ENCODE data around the gene ARHGEF17. TPM values are rescaled to one million over a fixed set of nuclear protein-coding genes. Genes with fewer than 3 reads are reported as not detected.
"Not testable (repeated sequence)": the region's sequence is repeated elsewhere in the genome, so short reads cannot be mapped to it uniquely, and the experiment has no call there.

ARHGEF17 gene, protein sequence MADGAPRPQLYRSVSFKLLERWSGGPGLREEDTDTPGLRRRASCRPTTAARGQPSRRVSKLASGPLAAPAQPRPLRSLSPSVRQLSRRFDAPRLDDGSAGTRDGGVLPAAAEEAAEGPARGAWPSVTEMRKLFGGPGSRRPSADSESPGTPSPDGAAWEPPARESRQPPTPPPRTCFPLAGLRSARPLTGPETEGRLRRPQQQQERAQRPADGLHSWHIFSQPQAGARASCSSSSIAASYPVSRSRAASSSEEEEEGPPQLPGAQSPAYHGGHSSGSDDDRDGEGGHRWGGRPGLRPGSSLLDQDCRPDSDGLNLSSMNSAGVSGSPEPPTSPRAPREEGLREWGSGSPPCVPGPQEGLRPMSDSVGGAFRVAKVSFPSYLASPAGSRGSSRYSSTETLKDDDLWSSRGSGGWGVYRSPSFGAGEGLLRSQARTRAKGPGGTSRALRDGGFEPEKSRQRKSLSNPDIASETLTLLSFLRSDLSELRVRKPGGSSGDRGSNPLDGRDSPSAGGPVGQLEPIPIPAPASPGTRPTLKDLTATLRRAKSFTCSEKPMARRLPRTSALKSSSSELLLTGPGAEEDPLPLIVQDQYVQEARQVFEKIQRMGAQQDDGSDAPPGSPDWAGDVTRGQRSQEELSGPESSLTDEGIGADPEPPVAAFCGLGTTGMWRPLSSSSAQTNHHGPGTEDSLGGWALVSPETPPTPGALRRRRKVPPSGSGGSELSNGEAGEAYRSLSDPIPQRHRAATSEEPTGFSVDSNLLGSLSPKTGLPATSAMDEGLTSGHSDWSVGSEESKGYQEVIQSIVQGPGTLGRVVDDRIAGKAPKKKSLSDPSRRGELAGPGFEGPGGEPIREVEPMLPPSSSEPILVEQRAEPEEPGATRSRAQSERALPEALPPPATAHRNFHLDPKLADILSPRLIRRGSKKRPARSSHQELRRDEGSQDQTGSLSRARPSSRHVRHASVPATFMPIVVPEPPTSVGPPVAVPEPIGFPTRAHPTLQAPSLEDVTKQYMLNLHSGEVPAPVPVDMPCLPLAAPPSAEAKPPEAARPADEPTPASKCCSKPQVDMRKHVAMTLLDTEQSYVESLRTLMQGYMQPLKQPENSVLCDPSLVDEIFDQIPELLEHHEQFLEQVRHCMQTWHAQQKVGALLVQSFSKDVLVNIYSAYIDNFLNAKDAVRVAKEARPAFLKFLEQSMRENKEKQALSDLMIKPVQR (N-terminal part only)
- 6.0 and 17.5 TPM in 2 replicates for total RNA-seq (2014; rRNA removed; shearing (Covaris generic))

DNA sequence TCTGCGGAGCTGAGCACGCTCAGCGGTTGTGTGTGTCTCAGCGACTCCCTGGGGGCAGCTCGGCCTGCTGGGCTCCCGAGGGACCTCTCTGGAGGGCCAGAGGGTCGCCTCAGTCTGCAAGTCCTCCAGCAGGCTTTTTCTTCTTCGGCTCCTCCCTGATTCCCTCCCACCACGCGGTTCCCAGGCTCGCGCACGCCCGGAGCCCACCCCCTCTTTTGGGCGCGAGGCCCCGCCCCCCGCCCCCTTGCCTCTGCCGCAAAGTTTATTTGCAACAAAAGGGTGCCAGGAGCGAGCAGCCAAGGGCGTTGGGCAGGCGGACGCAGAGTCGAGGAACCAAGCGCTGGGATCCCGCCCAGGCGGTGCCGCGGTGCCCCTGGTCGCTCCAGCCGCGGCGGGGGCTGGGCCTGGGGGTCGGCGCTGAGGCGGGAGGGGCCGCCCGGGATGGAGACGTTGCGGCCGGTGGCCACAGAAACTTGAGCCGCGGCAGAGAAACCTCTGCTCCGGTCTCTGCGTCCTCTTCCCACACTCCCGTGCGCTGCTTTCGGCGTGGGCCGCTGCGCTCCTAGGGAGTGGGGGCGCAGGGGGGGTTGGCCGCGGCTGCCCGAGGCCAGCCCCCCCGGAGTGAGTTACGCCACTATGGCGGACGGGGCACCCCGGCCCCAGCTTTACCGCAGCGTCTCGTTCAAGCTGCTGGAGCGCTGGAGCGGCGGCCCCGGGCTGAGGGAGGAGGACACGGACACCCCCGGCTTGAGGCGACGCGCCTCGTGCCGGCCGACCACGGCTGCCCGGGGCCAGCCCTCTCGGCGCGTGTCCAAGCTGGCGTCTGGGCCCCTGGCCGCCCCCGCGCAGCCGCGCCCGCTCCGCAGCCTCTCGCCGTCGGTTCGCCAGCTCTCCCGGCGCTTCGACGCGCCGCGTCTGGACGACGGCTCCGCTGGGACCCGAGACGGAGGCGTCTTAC, at the start of gene ARHGEF17:
ARHGEF17 (plus strand) TSS at position 274 of the 958 bp plus-strand sequence; CDS start at position 637, 363 bp downstream.
- DNase-seq (ENCODE audit: low read depth): peak; percentile 58

GRCh38 chr11:73259406-73260126, 48.5 kb upstream of the ARHGEF17 start:
- no peak for DNase-seq (ENCODE audit: low read depth)

- DNase-seq (ENCODE audit: low read depth): no peak
Measured at GRCh38 chr11:73260127-73260457, 48.0 kb upstream of the ARHGEF17 start.

DNA sequence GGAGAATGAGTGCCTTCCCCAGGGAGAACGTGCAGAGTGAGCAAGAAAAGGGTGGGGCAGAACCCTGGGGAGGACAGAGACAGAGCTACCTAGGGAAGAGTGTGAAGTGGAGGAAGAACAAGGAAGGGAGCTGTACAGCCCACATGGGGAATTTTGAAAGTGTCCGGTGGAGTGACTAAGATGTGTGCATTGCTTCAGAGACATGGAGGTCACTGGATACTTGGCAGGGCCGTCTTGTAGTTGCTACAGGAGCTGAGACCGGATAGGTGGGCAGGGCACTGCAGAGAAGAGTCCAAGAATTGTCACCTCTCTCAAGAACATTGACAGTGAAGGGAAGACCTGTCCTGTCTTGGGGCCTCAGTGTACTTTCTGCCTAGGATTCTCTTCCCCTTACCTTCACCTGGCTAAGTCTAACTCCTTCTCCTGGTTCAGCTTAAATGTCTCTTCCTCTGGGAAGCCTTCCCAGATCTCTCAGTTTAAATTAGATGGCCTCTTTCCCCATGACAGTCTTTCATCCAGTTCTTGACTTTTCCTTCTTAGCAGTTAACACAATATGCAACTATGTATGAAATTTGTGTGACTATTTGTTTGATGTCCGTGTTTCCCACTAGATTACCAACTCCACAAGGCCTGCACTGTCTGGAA, 45.1 kb upstream of the ARHGEF17 start:
- peak; percentile 22 for DNase-seq (ENCODE audit: low read depth)

GRCh38 chr11:73263640-73264039, 44.4 kb upstream of the ARHGEF17 start:
- no peak for DNase-seq (ENCODE audit: low read depth)

- DNase-seq (ENCODE audit: low read depth): no peak
Measured at GRCh38 chr11:73265278-73265810, 42.7 kb upstream of the ARHGEF17 start.

- no peak for DNase-seq (ENCODE audit: low read depth)
Measured at GRCh38 chr11:73265853-73266645, 42.0 kb upstream of the ARHGEF17 start.

- no peak for DNase-seq (ENCODE audit: low read depth)
Measured at GRCh38 chr11:73266646-73267020, 41.4 kb upstream of the ARHGEF17 start.

GRCh38 chr11:73267122-73267846, 40.8 kb upstream of the ARHGEF17 start:
- DNase-seq (ENCODE audit: low read depth): no peak

- DNase-seq (ENCODE audit: low read depth): no peak
Measured at GRCh38 chr11:73267906-73268540, 40.1 kb upstream of the ARHGEF17 start.

- no peak for DNase-seq (ENCODE audit: low read depth)
Measured at GRCh38 chr11:73268671-73269271, 39.3 kb upstream of the ARHGEF17 start.

DNA sequence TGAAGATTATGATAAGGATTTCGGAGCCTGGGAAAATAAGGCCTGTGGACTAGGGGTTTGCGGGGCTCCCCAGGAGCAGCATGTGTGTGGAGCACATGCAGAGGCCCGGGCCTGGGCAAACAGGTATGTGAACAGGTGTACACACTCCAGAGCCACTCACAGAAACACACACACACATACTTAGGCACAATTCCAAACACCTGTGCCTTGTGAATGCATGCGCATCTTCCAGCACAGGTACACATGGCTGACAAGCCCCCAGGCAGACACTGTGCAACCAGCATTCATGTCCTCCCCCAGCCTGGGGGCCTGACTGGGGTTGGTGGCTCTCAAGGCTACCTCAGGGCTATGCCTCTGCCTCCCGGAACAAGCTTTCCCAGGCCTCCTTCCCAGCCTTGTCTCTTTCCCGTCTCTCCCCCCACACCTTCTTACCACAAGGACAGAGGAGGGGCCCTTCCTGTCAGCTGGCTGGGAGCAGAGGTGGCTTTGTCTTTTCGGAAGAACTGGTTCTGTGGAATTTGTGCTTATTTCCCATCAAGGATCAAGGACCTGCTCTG, 38.5 kb upstream of the ARHGEF17 start:
- no peak for DNase-seq (ENCODE audit: low read depth)

GRCh38 chr11:73270016-73270854, 37.8 kb upstream of the ARHGEF17 start:
- no peak for DNase-seq (ENCODE audit: low read depth)

- DNase-seq (ENCODE audit: low read depth): no peak
Measured at GRCh38 chr11:73270855-73271477, 37.1 kb upstream of the ARHGEF17 start.

GRCh38 chr11:73271478-73271865, 36.6 kb upstream of the ARHGEF17 start:
- DNase-seq (ENCODE audit: low read depth): not testable (repeated sequence)
